Nephron (organoid): ENCODE data around the gene BRME1.

Experiments used
- H3K27ac Mint-ChIP-seq, 3 experiments: 2 replicates each; pipeline ENCODE4 v1.8.0; 2020; ENCODE audit warnings: mixed read lengths in 3 of 3, mild to moderate bottlenecking in 2 of 3, moderate library complexity in 1 of 3
- H3K27me3 Mint-ChIP-seq: 2 replicates; pipeline ENCODE4 v1.8.0; 2021; ENCODE audit warnings: low read depth, mild to moderate bottlenecking, moderate library complexity, mixed read lengths
- H3K36me3 Mint-ChIP-seq: 2 replicates; pipeline ENCODE4 v1.8.0; 2020; ENCODE audit warnings: low read depth, mixed read lengths
- H3K4me1 Mint-ChIP-seq: 2 replicates; pipeline ENCODE4 v1.8.0; 2020; ENCODE audit warnings: mixed read lengths
- H3K4me3 Mint-ChIP-seq, 3 experiments: 2 replicates each; pipeline ENCODE4 v1.8.0; 2020; ENCODE audit warnings: mild to moderate bottlenecking in 3 of 3, mixed read lengths in 3 of 3, moderate library complexity in 2 of 3
- H3K9me3 Mint-ChIP-seq: 2 replicates; pipeline ENCODE4 v1.8.0; 2020; ENCODE audit warnings: mixed read lengths
- CTCF ChIP-seq, 3 experiments: fragments of 200-600 bp; sonication (generic); IDR thresholded peaks; one replicate each; pipeline ENCODE4 v1.5.0; 2021; ENCODE audit warnings: antibody characterized with exemption in 3 of 3; ENCODE audit not compliant: unreplicated experiment in 3 of 3

Gene BRME1

GRCh38 chr19:13888281-13888680 lies 17.6 kb downstream of the BRME1 start:
- Mint-ChIP-seq H3K27me3 (no peaks in the 10 kb centered on the region), H3K4me3 (no peak overlapping the region), H3K36me3 (no peaks in the 10 kb centered on the region), H3K9me3 (no peaks in the 10 kb centered on the region), H3K27ac (no peak overlapping the region), H3K4me1 (peaks cover 12% of the 10 kb centered on the region)
- no peak for TF ChIP-seq CTCF (IDR thresholded peaks at IDR 0.05; ENCODE audit: unreplicated experiment in 3 of 3)

- H3K27me3 Mint-ChIP-seq = no peaks in the 10 kb centered on the region
- H3K9me3 Mint-ChIP-seq = no peaks in the 10 kb centered on the region
- no peak overlapping the region for H3K27ac Mint-ChIP-seq
- TF ChIP-seq CTCF (IDR thresholded peaks at IDR 0.05; ENCODE audit: unreplicated experiment in 3 of 3) = no peak
- no peaks in the 10 kb centered on the region for H3K36me3 Mint-ChIP-seq
- no peak overlapping the region for H3K4me3 Mint-ChIP-seq
- H3K4me1 Mint-ChIP-seq = peaks cover 12% of the 10 kb centered on the region
Observed at GRCh38 chr19:13887517-13887916, 18.4 kb downstream of the BRME1 start.

- H3K4me1 Mint-ChIP-seq = peaks cover 16% of the 10 kb centered on the region
- no peaks in the 10 kb centered on the region for H3K27me3 Mint-ChIP-seq
- H3K36me3 Mint-ChIP-seq = no peaks in the 10 kb centered on the region
- no peaks in the 10 kb centered on the region for H3K9me3 Mint-ChIP-seq
- no peak overlapping the region for H3K27ac Mint-ChIP-seq
- no peak overlapping the region for H3K4me3 Mint-ChIP-seq
- TF ChIP-seq CTCF (IDR thresholded peaks at IDR 0.05; ENCODE audit: unreplicated experiment in 3 of 3) = no peak
Observed at GRCh38 chr19:13887018-13887436, 18.9 kb downstream of the BRME1 start.

- no peak for TF ChIP-seq CTCF (IDR thresholded peaks at IDR 0.05; ENCODE audit: unreplicated experiment in 3 of 3)
- H3K27ac Mint-ChIP-seq = peak overlapping the region in 2 of 3 experiments; percentile 54 to 59
- H3K36me3 Mint-ChIP-seq = no peaks in the 10 kb centered on the region
- no peaks in the 10 kb centered on the region for H3K9me3 Mint-ChIP-seq
- no peak overlapping the region for H3K4me3 Mint-ChIP-seq
- H3K27me3 Mint-ChIP-seq = no peaks in the 10 kb centered on the region
- peaks cover 27% of the 10 kb centered on the region for H3K4me1 Mint-ChIP-seq
Observed at GRCh38 chr19:13885826-13886365, 20.0 kb downstream of the BRME1 start.

- H3K4me1 Mint-ChIP-seq = peaks cover 34% of the 10 kb centered on the region
- no peaks in the 10 kb centered on the region for H3K9me3 Mint-ChIP-seq
- no peaks in the 10 kb centered on the region for H3K36me3 Mint-ChIP-seq
- peak overlapping the region in 2 of 3 experiments; percentile 54 to 55 for H3K27ac Mint-ChIP-seq
- no peak for TF ChIP-seq CTCF (IDR thresholded peaks at IDR 0.05; ENCODE audit: unreplicated experiment in 3 of 3)
- H3K4me3 Mint-ChIP-seq = no peak overlapping the region
- H3K27me3 Mint-ChIP-seq = no peaks in the 10 kb centered on the region
Observed at GRCh38 chr19:13884726-13885591, 21.0 kb downstream of the BRME1 start.
